ENCODE data around the gene C6orf132. TPM values are rescaled to one million over a fixed set of nuclear protein-coding genes. Genes with fewer than 3 reads are reported as not detected.

Gene C6orf132
- total and polyA plus RNA-seq, 12 donors = 0.09 to 4.7 (median 1.4) TPM

DNA sequence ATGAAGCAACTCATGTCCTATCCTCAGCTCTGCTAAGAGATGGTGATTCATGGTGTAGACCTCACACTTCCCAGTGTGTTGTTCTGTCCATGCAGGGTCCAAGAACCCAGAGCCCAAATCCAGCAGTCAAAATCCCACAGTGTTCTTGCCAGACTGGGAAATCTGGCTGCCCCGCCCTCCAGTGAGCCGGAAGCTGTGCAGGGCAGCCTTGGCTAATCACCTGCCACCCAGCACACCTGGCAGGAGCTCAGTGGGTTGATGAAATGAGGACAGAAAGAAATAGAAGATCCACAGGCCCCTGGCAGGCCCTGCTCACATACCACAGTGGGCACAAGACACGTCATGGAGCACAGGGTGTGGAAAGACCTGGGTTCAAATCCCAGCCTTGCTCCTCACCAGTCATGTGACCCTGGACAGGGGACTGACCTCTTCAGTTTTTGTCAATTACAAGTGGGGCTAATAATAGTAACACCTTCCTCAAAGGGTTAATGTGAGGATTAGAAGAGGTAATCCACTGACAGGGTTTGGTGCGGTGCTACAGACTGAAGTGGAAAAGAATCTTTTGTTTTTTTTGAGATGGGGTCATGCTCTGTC is 17.1 kb upstream of the C6orf132 start:
- Histone ChIP-seq H3K4me3 (no peak overlapping the region), H3K4me1 (replicated peaks in 1 of 2) (no peaks in the 10 kb centered on the region), H3K27ac (no peak overlapping the region), H3K36me3 (replicated peaks in 1 of 2) (no peaks in the 10 kb centered on the region), H3K27me3 (no peaks in the 10 kb centered on the region), H3K9me3 (replicated peaks in 1 of 3) (no peaks in the 10 kb centered on the region)
- no peak for DNase-seq
- intact Hi-C loops (cut with DNase I) = no loop called here
- TF ChIP-seq, protein P1, sequence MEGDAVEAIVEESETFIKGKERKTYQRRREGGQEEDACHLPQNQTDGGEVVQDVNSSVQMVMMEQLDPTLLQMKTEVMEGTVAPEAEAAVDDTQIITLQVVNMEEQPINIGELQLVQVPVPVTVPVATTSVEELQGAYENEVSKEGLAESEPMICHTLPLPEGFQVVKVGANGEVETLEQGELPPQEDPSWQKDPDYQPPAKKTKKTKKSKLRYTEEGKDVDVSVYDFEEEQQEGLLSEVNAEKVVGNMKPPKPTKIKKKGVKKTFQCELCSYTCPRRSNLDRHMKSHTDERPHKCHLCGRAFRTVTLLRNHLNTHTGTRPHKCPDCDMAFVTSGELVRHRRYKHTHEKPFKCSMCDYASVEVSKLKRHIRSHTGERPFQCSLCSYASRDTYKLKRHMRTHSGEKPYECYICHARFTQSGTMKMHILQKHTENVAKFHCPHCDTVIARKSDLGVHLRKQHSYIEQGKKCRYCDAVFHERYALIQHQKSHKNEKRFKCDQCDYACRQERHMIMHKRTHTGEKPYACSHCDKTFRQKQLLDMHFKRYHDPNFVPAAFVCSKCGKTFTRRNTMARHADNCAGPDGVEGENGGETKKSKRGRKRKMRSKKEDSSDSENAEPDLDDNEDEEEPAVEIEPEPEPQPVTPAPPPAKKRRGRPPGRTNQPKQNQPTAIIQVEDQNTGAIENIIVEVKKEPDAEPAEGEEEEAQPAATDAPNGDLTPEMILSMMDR (IDR thresholded peaks at IDR 0.05) = no peak
- TF ChIP-seq POLR2A (IDR thresholded peaks at IDR 0.05) = no peak
- WGBS, 4 donors = 50 to 72% (median 68%) methylated on average over 2 to 4 of the region's 4 CpGs

DNA sequence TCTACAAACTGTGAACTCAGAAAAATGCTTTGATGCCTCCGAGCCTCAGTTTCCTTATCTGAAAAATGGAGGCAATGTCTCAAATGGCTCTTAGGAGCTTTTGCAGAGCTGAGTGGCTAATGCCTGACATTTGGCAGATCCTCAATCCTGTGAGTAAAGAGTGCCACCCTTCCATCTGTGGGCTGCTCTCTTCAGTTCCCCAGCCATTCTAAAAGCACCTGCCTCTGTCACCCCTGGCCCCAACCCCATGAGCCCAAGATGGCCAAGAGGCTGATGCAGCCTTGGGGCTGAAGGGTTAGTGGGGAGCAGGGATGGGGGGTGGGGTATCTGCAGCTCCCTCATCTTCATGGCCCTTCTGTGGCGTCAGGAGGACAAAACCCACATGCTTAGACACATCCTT is 16.2 kb upstream of the C6orf132 start:
- H3K27ac ChIP-seq = no peak overlapping the region

DNA sequence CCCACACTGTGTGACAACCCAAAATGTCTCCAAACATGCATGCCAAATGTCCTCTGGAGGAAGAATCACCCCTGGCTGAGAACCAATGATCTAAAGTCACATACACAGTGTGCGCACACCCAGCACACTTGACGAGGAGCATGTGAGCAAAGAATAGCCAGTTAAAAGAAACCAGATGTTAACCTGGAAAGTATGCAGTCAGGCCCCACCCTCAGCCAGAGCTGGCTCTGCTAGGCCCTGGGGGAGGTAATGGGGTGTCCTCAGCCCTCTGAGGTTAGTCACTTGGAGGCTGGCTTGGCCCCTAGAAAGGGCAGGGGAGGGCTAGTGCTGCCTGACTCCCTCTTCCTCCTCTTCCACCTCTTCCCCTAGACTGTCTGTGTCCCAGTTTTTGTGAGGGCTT is 15.6 kb upstream of the C6orf132 start:
- intact Hi-C loops (cut with DNase I) = no loop called here
- Histone ChIP-seq H3K36me3 (replicated peaks in 1 of 2) (no peaks in the 10 kb centered on the region), H3K4me3 (no peak overlapping the region), H3K4me1 (replicated peaks in 1 of 2) (no peaks in the 10 kb centered on the region), H3K27me3 (no peaks in the 10 kb centered on the region), H3K27ac (no peak overlapping the region), H3K9me3 (replicated peaks in 1 of 3) (no peaks in the 10 kb centered on the region)
- DNase-seq = no peak
- TF ChIP-seq, protein P1 (IDR thresholded peaks at IDR 0.05) = no peak
- TF ChIP-seq POLR2A (IDR thresholded peaks at IDR 0.05) = no peak
- 67 to 93% (median 79%) methylated on average over 2 of the region's 2 CpGs for WGBS, 4 donors

More for the DNA sequence above, 16.2 kb upstream of the C6orf132 start:
- intact Hi-C loops (cut with DNase I) = no loop called here
- Histone ChIP-seq H3K9me3 (replicated peaks in 1 of 3) (no peaks in the 10 kb centered on the region), H3K4me1 (replicated peaks in 1 of 2) (no peaks in the 10 kb centered on the region), H3K4me3 (no peak overlapping the region), H3K36me3 (replicated peaks in 1 of 2) (no peaks in the 10 kb centered on the region), H3K27me3 (no peaks in the 10 kb centered on the region)
- TF ChIP-seq, protein P1 (IDR thresholded peaks at IDR 0.05) = no peak
- TF ChIP-seq POLR2A (IDR thresholded peaks at IDR 0.05) = no peak
- 78 to 100% (median 87%) methylated on average over 1 to 2 of the region's 2 CpGs for WGBS, 4 donors
- DNase-seq = no peak

DNA sequence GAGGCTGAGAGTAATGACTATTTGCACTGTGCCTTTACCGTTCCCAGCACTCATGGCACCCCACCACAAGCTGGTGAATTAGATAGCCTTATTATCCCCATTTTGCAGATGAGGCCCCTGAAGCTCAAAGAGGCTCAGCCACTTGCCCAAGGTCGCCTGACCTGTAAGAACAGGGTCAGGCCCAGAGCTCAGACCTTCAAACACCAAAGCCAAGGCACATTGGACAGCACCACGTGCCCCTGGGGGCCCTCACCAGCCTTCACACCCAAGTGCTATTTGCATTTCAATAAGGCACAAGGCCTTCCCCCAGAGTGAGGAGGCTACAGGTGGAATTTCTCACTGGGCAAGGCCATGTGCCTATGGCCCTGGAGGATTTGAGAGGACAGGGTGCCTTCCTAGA is 14.2 kb upstream of the C6orf132 start:
- DNase-seq = no peak
- H3K9me3 ChIP-seq (replicated peaks in 1 of 3) = no peaks in the 10 kb centered on the region
- H3K27me3 ChIP-seq = no peaks in the 10 kb centered on the region
- 57 to 80% (median 67%) methylated on average over 1 to 3 of the region's 3 CpGs for WGBS, 4 donors
- no peak overlapping the region for H3K4me3 ChIP-seq
- H3K36me3 ChIP-seq (replicated peaks in 1 of 2) = no peaks in the 10 kb centered on the region
- no peak for TF ChIP-seq POLR2A (IDR thresholded peaks at IDR 0.05)
- TF ChIP-seq, protein P1 (IDR thresholded peaks at IDR 0.05) = no peak
- intact Hi-C loops (cut with DNase I) = no loop called here
- H3K27ac ChIP-seq = no peak overlapping the region
- no peaks in the 10 kb centered on the region for H3K4me1 ChIP-seq (replicated peaks in 1 of 2)

Data from adrenal gland (tissue), 12 donors.